Glomerular visceral epithelial cell (primary cell): ENCODE data around the gene B3GNT2.
"Not testable (repeated sequence)": the region's sequence is repeated elsewhere in the genome, so short reads cannot be mapped to it uniquely, and the experiment has no call there.

Source experiments
- DNase-seq: peaks from one replicate; pipeline ENCODE4 v3.0.0-alpha.2; 2016; ENCODE audit errors: extremely low spot score

Gene B3GNT2

DNA sequence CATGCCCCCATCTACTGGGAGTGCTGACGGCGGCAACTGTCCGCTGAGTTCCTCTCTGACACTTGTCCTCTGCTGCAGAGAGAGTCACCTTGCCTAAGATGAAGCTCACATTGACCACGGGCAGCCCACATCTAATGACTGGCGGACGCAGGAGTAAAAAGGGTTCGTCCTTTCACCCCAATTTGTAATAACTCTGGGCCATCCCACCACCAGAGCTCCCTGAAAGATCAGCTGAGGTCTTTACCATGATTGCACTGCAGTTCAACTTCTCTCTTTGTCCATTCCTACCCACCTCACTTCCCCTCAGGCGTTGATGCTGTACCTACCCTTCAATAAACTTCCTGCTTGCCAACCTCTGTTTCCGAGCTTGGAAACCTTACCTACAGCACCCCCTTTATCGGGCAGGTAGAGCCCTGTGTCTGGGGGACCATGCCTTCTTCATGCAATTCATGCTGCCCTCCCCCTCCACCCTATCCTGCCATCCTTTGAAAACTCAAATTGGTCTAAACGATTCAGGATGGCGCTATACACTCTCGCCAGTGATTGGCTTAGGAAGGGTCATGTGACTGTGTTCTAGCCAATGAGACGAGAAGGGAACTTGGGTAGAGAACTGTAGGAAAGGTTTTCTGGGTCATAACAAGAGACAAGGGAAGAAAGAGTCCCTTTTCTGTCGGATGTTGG, 10.3 kb upstream of the B3GNT2 start:
- DNase-seq = no peak

DNA sequence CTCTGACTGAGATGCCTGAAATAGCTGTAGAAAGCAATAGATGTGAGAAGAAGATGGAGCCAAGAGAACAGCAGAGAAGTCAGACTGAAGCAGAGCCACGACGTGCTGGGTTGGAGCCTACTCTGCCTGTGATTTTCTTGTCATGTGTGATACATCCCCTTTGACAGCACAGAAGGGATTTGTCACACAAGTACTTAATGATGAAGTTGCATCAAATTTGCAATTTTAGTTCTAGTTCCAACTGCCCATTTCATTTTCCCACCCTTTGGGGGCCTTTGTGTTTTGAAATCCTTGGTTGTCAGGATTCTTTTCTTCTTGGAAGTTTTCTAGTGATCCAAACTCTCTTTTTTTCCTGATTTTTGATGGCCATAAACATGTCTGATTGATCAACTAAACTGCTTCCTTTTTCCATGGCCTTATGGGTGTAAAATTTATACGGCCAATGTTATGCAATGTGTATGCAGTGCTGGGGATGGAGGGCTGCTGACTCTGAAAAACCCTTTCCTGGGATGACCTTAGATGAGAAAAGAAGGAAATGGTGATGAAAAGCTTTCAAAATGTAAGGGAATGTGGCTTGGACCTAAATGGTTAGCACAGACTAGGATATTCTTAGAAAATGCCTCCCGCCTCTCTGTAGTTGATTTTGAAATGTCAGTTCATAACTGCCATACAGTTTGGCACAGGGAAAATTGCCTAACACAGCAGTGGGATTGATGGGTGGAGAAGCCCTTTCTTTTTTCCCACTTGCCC, 9.6 kb upstream of the B3GNT2 start:
- no peak for DNase-seq

DNA sequence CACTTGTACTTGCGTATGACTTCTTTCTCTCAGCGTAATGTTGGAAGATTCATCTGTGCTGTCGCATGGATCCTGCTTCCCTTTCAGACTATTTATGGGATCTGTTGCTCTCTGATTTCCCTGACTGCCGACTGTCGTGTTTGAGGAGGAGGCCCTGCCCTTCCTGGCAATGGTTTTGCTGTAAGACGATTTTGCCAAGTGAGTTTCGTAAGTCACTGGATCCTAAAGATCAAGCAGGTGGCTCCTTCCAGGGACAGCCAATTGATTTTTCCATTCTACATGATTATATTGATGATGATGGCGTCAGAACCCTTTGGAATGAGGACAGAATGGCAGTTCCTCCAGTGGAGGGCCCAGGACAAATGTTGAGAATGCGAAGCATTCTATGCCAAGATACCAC, 8.7 kb upstream of the B3GNT2 start:
- DNase-seq = no peak

DNA sequence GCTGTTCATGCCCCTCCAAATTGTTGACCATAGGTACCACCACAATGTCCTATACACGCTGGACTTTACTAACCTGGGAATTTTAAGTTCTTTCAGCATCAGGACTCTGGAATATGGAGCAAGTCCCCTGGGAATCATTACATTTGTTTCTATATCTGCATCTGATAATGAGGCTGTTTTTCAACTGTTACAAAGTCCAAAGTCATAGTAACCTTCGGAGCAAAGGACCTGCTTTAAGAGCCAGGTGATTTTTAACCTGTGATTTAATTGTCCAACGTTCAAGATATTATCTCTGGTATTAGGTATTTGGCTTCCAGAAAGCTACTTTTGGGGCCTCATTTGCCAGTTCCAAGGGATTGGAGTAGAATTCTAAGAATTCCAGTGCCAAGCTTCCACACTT, 7.5 kb upstream of the B3GNT2 start:
- no peak for DNase-seq

DNA sequence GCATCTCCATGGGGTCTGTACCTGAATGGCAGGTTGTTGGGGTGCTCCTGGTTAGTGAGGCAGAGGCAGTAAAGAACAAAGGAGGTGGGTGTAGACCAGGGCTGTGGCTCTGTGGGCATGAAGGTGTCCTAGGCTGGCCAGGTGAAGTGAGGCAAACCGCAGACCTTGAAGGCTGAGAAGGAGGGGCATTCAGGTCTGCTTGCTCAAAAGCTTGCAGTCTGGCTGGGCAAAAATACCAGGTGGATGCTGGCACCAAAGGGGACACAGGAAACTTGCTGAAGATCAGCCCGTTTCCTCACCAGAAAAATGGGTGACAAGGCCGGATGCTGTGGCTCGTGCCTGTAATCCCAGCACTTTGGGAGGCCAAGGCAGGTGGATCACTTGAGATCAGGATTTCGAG, 6.7 kb upstream of the B3GNT2 start:
- no peak for DNase-seq

DNA sequence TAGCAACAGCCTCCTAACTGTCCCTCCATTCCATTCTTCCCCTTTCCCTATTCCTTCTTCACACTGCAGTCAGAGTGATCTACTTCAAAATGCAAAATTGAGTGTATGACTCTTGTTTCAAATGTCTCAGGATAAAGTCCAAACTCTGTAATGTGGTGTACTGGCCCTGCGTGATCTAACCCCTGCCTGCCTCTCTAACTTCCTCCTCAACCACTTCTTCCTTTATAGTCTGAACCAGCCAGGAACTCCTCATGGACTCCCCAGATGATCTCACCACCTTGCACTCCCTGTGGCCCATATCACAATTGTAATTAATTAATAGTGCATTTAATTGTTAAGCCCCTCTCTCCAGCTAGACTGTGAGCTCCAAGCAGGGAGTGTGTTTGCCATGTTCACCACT, 3.1 kb upstream of the B3GNT2 start:
- DNase-seq = no peak

DNA sequence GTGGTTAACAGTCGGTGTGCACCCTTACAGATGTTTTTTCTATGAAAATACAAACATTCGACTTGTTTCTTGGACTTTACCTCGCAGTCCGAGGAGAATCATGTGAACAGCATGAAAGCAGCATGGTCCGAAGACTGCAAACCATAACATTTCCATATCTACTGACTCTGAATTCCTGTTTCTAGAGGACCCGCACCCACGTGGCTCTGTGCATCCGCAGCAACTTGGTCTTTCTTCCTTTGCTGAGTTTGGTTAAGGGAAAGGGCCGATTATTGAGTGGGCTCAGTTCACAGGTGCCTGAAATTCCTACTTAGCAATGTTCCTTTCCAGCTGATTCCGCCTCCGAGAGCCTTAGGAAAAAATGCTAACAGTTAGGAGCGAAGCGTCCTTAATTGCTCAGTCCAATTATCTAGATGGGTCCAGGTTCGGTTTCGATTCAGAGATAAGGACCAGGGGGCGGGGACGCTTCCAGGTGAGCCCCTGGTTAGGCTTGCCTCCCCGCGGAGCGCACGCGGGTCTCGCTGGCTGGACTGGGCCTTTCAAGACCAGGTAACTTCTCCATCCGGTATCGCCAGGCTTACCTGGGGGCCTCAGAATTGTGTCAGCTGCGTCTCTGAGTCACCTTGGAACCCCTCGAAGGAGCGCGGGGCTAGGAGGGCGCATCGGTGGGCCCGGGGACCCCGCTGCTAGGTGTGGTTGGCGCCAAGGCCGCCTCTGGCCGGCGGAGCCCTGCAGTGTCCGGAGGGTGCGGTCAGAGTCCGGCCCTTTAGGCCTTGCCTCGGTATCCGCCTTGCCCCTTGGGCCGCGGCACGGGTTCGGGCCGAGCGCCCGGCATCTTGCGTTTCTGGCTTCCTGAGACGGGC, 1.1 kb upstream of the B3GNT2 start:
- no peak for DNase-seq

DNA sequence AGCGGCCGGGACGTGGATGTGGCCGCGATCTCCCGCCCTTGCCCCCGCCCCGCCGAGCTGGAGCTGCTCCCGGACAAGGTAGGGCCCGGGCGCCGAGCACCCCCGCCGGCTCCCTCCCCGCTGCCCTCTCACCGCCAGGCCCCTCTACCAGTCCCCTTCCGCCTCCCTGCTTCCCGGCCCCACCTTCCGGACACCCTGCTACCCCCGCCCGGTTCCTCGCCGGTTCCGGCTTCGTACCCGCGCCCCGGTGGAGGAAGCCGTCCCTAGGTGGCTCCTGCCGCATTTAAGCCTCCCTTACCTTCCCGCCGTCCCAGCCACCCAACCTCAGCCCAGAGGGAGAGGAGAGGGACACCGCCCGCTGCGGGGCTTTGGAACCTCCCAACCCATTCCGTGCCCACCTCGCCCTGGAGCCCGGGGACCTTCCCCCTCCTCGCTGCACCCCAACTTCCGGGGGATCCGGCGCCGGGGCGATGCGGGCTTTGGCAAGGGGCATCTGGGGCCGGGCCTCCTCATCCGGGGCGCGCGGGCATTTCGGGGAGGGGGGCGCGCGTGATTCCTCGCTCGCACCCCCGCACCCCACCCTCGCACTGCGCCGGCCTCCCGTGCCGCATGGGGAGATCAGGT, 475 bp downstream of the B3GNT2 start:
- DNase-seq = no peak

DNA sequence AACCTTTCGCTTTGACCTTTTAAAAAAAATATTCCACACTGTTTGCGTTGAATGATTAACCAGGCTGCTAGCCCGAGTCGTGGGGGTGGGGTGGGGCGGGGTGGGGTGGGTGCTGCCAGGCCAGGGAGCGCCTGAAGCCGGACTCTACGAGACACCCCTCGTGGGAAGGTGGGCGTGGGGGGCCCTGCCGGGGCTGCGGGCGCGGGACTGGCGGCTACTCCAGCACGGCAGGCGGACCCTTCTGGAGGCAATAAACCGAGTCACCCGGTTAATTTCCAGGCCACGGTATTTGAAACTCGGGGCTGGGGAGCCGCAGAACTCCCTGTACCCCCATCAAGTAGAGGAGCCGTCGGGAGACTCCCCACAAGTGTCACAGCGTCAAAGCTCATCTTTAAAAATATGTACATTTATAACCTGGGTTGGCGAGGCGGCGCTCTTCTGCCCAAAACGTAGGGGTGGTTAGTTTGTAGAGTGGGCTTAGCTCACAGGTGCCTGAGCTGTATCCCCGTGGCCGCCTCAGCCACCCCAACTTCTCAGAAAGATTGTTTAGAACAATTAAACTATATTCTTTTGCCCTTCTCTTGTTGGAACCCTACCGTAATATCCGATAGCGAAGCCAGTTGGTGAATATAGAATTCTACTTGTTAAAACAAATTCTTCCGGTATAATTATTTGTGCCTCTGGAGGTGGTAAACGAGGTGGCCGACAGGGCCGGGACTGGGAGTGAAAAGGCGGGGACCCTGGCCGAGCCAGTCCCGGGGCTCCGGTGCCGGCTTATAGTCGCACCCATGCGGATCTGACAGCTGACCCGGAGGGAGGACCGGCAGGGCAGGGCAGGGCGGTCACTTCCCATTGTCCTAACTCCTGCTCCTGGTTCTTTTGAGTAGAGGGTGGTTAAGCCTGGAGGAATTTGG, 1.4 kb downstream of the B3GNT2 start:
- DNase-seq = no peak

DNA sequence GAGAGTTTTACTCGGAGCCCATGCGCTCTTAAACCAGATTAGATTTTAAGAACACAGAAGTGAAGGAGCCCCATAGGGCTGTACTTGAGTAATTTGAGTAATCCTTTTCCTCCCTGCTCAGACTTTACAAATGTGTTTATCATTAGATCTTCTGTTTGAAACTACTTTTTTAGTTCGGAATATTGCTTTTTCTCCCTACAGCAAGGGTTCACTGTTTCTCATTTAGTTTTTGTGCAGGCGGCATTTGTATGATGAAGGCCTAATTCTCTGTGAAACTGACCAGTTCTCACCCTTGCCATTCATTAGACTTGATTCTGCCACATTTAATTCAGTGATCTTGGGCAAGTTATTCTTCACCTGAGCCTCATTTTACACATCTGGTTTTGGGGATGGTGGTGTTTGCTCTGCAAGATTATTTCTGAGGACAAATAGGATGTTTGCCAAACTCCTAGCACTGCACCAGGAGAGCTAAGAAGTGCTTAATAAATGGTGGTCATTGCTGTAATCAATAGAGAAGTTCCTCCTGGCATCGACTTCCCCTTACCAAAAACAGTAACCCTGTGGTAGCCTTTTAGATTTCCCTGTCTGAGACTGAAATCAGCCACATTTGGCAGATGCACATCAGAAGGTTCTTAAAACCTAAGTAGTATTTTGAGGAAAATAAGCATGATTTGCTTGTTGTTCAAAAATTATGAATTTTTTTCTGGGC, 2.2 kb downstream of the B3GNT2 start:
- no peak for DNase-seq

DNA sequence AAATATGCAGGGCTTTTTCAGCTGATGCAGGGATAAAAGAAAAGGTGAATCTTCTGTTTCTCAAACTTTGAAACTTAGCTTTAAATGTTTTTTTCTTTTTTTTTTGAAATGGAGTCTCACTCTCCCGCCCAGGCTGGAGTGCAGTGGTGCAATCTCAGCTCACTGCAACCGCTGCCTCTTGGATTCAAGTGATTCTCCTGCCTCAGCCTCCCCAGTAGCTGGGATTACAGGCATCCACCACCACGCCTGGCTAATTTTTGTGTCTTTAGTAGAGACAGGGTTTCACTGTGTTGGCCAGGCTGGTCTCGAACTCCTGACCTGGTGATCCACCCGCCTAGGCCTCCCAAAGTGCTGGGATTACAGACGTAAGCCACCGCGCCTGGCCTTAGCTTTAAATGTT, 2.9 kb downstream of the B3GNT2 start:
- not testable (repeated sequence) for DNase-seq

DNA sequence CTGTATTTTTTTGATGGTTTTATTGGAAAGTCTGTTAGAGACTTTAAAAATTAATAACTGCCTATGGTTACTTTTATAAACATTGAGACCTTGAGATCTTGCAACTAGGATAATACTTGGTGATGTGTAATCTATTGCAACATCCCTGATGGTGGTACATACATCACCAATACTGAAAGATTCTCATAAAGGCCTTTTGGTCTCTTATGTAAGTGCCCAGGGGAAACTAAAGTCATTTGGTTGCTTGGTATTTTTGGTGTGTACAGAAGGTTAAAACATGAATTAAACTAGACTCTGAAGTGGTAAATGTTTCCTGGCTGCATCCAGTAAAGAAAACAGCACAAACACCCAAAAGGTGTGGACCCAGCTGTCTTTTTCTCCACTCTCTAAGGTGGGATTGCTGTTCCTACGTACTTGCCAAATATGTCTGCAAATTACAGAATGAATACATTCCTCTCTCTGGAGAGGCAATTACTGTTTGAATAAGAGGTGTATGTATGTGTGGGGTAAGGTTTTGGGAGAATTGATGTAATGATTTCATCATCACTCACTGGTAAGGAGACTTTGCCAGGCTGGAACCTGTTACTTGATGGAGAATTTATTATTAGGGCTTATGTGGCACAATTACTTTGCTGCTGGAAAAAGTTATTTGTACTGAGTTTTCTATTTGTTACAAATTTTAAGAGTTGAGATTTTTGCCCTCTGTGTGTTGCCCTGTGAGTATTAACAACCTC, 3.6 kb downstream of the B3GNT2 start:
- DNase-seq = no peak

DNA sequence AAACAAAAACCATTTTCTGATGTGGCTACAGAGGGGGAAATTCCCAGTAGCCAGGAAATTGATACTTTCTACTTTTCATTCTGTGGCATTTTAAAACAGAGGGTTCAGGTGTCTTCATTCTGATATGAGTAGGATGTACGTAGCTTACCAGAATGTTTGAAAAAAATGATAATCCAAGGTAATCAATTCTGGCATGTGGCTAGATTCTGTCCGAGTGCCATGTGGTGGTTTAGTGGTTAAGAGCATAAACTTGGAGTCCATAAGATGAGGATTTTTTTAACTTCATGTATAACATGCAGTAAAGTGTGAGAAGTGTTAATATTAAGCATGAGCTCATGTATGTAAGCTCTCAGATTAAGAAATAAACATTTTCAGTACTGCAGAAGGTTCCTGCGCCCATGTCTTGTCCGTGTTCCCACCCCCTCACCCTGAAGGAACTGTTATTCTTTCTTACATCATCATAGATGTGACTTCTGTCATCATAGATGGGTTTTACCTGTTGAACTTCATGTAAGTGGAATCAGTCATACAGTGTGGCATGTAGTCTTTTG, 4.5 kb downstream of the B3GNT2 start:
- DNase-seq = no peak

DNA sequence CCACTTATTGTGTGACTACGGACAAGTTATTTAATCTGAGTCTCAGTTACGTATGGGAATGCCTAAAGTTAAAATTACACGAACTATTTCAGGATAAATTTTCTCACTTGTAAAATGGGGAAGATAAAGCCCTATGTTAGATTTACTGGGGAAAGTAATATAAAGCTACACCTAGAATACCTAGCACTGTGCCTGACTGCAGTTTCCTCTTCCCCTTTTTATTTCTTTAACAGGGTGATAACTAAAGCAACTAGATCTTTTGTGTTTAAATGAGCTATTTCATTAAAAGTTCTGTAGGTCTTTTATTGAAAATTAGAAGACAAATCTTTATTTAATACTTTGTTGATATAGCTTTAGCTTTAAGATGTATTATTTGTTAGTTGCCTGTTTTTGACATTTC, 5.0 kb downstream of the B3GNT2 start:
- DNase-seq = no peak

DNA sequence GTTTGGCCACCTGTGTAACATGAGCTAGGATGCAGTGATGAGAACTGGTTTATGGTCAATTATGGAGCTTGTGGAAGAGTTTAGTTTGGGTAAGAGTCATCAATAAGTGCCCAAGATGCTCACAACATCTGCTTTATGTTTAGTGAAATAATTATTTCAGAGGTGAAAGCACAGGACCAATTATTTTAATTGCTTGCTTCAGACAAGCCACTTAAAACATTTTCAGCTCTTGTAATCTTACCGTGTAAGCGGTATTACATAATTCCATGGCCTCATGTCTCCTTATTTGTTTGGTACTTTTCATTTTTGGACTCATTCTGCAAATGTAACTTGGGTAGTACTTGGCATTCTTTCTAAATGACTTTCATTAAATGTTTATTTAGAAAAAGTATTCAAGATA, 5.4 kb downstream of the B3GNT2 start:
- no peak for DNase-seq

DNA sequence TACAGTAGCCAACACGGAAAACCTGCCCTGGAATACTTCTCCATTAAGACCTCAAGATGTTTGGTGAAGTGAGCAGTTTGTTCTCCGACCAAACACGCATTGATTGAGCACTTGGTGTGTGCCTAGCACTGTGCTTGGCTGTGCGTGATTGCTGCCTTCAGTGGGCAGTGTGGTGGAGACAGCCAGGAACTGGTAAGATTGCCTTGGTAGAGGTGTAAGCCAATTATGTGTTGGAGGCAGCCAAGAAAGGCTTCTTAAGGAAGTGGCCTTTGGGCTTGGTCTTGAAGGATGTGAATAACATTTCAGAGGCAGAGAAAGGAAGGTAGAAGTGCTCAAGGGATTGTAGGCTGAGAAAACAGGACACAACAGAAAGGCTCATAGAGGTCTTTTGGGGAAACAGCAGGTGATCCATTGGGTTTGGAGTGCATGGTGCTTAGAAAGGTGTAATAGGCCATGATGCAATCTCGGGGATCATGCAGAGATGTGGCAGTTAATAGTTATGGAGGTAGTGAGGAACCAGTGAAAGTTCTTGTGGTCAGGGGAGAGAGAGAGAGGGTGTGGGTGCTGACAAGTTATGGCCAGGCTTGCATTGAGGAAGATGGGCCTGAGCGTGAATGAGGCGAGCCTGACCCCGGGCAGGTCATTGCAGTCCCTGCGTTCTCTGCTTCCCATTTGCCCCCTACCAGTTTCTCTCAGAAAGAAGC, 6.3 kb downstream of the B3GNT2 start:
- no peak for DNase-seq

DNA sequence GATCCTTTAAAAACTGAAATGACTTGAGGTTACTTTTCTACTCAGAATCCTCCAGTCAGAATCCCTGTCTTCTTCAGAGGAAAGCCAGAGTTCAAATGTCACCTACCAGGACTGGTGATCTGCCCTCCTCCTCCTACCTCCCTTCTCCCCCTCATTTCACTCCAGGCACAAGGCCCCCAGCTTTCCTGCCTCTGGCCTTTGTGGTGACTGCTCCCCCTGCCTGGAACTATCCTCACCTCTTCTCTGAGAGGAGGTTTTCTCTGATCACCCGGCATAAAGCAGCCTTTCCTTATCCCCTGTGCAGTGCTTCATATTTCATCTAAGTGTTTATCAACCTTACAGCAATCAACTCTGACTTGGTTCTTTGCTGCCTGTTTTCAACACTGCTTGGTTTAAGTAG, 6.8 kb downstream of the B3GNT2 start:
- no peak for DNase-seq

DNA sequence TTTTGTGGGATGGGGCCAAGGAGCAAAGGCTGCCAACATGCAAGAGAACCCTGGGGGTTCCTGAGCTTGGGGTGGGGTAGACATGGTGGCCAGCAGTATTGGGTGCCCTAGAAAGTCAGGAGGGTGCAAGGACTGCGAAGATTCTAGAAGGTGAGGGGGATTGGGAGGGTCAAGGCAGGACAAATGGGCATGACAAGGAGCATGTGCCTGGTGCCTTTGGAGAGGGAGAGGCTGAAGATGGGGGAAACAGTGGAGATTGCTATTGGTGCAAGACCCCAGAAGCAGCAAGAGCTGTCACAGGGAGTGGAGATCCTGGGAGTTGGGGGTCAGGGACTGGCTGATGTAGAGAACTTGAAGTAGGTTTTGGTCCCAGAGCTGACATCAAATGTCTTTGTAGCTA, 7.5 kb downstream of the B3GNT2 start:
- no peak for DNase-seq

DNA sequence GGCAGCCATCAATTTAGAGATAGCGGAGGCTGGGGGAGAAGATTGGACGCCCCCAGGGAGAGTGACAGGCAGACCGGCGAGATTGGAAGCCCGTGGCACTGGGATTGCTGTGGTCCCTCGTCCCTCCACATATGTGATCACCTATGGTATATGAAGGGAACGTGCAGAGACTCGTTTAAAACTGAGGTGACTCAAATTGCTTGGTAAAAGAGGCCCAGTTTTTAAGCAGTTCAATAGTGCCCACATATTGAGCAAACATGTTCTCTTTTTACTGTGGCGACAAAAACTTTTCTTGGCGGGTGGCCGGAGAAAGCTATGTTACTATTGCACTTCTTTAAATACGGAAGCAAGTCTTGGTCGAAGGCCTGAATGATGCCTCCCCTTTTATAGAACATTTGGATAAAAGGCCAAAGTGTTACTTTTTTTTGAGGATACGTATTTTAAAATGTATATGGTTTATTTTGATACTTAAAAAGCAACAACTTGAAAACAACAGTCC, 9.1 kb downstream of the B3GNT2 start:
- DNase-seq = no peak
